IMR-90 (cell line): ENCODE measurements around the gene SPECC1L. TPM values are rescaled to one million over a fixed set of nuclear protein-coding genes. Genes with fewer than 3 reads are reported as not detected.

Source experiments
- ATAC-seq: fragments of 200-7000 bp; cut with Tn5 transposase; 2 replicates; pipeline ENCODE4 v1.9.1; 2020; ENCODE audit warnings: low read depth, mild to moderate bottlenecking, moderate library complexity
- BruUV-seq: library from RNA; stranded (reverse); fragments of 400-500 nt; replicated peaks from 2 replicates; lab custom pipeline; 2021; lab: Mats Ljungman, UMichigan
- CTCF ChIA-PET: fragments of 300-600 bp; formaldehyde crosslinking; extraction: SDS; loops from one replicate; lab custom pipeline; 2021; ENCODE audit warnings: antibody characterized with exemption; lab: Yijun Ruan, JAX
- POLR2A ChIA-PET: fragments of 300-600 bp; sonication (Branson Sonifier 250); formaldehyde crosslinking; loops from one replicate; lab custom pipeline; 2022; ENCODE audit warnings: antibody characterized with exemption; ENCODE audit not compliant: unreplicated experiment; lab: Charles Lee
- DNase-seq: peaks from one replicate; pipeline ENCODE4 v3.0.0; 2013
- H2AFZ ChIP-seq: replicated peaks from 2 replicates; pipeline ENCODE3; 2013; ENCODE audit warnings: low read length, mild to moderate bottlenecking; ENCODE audit not compliant: poor library complexity
- H2AK5ac ChIP-seq: 2 replicates; pipeline ENCODE4 v1.6.1; 2013; ENCODE audit warnings: low read depth, low read length, inconsistent platforms
- H2AK9ac ChIP-seq: replicated peaks from 2 replicates; pipeline ENCODE3; 2013; ENCODE audit warnings: mild to moderate bottlenecking, low read depth, low read length, moderate library complexity; ENCODE audit not compliant: poor library complexity
- H2BK120ac ChIP-seq: 2 replicates; pipeline ENCODE4 v1.6.1; 2013; ENCODE audit warnings: low read depth, low read length, inconsistent platforms
- H2BK15ac ChIP-seq: 3 replicates; pipeline ENCODE4 v1.6.1; 2013; ENCODE audit warnings: low read depth, low read length, inconsistent platforms
- H2BK20ac ChIP-seq: 2 replicates; pipeline ENCODE4 v1.6.1; 2013; ENCODE audit warnings: low read depth, mild to moderate bottlenecking, inconsistent platforms, low read length, moderate library complexity
- H2BK5ac ChIP-seq: 2 replicates; pipeline ENCODE4 v1.6.1; 2013; ENCODE audit warnings: mild to moderate bottlenecking, low read depth, low read length, inconsistent platforms; ENCODE audit not compliant: poor library complexity, severe bottlenecking
- H3K14ac ChIP-seq: replicated peaks from 2 replicates; pipeline ENCODE4 v1.6.1; 2013; ENCODE audit warnings: low read depth, low read length, inconsistent platforms
- H3K18ac ChIP-seq: 2 replicates; pipeline ENCODE4 v1.6.1; 2013; ENCODE audit warnings: low read depth, low read length, control low read depth
- H3K23ac ChIP-seq: 2 replicates; pipeline ENCODE4 v1.6.1; 2013; ENCODE audit warnings: low read depth, low read length, inconsistent platforms
- H3K27ac ChIP-seq: 2 replicates; pipeline ENCODE4 v1.5.1; 2013; ENCODE audit warnings: mild to moderate bottlenecking, control low read depth, low read length; ENCODE audit not compliant: insufficient read depth
- H3K27me3 ChIP-seq: 2 replicates; pipeline ENCODE4 v1.6.1; 2013; ENCODE audit warnings: low read length; ENCODE audit not compliant: control insufficient read depth, insufficient read depth
- H3K36me3 ChIP-seq: 2 replicates; pipeline ENCODE4 v1.6.1; 2013; ENCODE audit warnings: low read length, mixed read lengths; ENCODE audit not compliant: control insufficient read depth, insufficient read depth
- H3K4ac ChIP-seq: 2 replicates; pipeline ENCODE4 v1.6.1; 2013; ENCODE audit warnings: low read depth, low read length, inconsistent platforms
- H3K4me1 ChIP-seq: 2 replicates; pipeline ENCODE4 v1.6.1; 2013; ENCODE audit warnings: low read length, mixed read lengths; ENCODE audit not compliant: control insufficient read depth, insufficient read depth
- H3K4me2 ChIP-seq: 2 replicates; pipeline ENCODE4 v1.6.1; 2013; ENCODE audit warnings: low read depth, mild to moderate bottlenecking, control low read depth, low read length, moderate library complexity
- H3K4me3 ChIP-seq: 2 replicates; pipeline ENCODE4 v1.5.1; 2013; ENCODE audit warnings: low read depth, mild to moderate bottlenecking, control low read depth, low read length, moderate library complexity; ENCODE audit not compliant: insufficient read depth
- H3K56ac ChIP-seq: 2 replicates; pipeline ENCODE4 v1.6.1; 2013; ENCODE audit warnings: low read length, inconsistent platforms; ENCODE audit not compliant: insufficient read depth; ENCODE audit errors: extremely low read depth
- H3K79me1 ChIP-seq, 2 experiments: 2 replicates each; pipeline ENCODE4 v1.6.1; 2013; ENCODE audit warnings: low read length in 2 of 2, inconsistent platforms in 1 of 2, low read depth in 1 of 2
- H3K9ac ChIP-seq: 2 replicates; pipeline ENCODE4 v1.6.1; 2013; ENCODE audit warnings: low read depth, low read length, control low read depth
- H3K9me1 ChIP-seq: 2 replicates; pipeline ENCODE4 v1.6.1; 2013; ENCODE audit warnings: low read length, inconsistent platforms; ENCODE audit not compliant: insufficient read depth
- H3K9me3 ChIP-seq: 2 replicates; pipeline ENCODE4 v1.6.1; 2013; ENCODE audit warnings: low read length; ENCODE audit not compliant: control insufficient read depth, insufficient read depth
- H4K20me1 ChIP-seq: 2 replicates; pipeline ENCODE4 v1.6.1; 2013; ENCODE audit warnings: low read length, inconsistent platforms; ENCODE audit not compliant: insufficient read depth
- H4K5ac ChIP-seq: 2 replicates; pipeline ENCODE4 v1.6.1; 2013; ENCODE audit warnings: mild to moderate bottlenecking, low read depth, low read length, control low read depth
- H4K8ac ChIP-seq, 2 experiments: 2 replicates each; pipeline ENCODE4 v1.6.1; 2013; ENCODE audit warnings: low read depth in 2 of 2, low read length in 2 of 2, control low read depth in 1 of 2, inconsistent platforms in 1 of 2
- H4K91ac ChIP-seq: 2 replicates; pipeline ENCODE4 v1.6.1; 2013; ENCODE audit warnings: low read depth, low read length, inconsistent platforms; ENCODE audit not compliant: insufficient read depth
- CEBPB ChIP-seq: IDR thresholded peaks from 2 replicates; pipeline ENCODE4 v1.6.1; 2012; ENCODE audit warnings: low read depth, low read length, improper control_type of control experiment
- CTCF ChIP-seq: conservative IDR thresholded peaks from 2 replicates; pipeline ENCODE4 v1.5.1; 2012; ENCODE audit warnings: mild to moderate bottlenecking, low read depth, low read length, improper control_type of control experiment
- FOS ChIP-seq: fragments of 150-350 bp; IDR thresholded peaks from 2 replicates; pipeline ENCODE4 v1.6.1; 2016; ENCODE audit warnings: low read depth, low read length
- MXI1 ChIP-seq: IDR thresholded peaks from 2 replicates; pipeline ENCODE4 v1.6.1; 2012; ENCODE audit warnings: low read depth, mild to moderate bottlenecking, low read length, moderate library complexity, borderline replicate concordance
- NFE2L2 ChIP-seq: fragments of 150-350 bp; IDR thresholded peaks from 2 replicates; pipeline ENCODE4 v1.6.1; 2016; ENCODE audit warnings: low read depth, mild to moderate bottlenecking, low read length
- RCOR1 ChIP-seq: IDR thresholded peaks from 2 replicates; pipeline ENCODE4 v1.6.1; 2012; ENCODE audit warnings: mild to moderate bottlenecking, low read length, improper control_type of control experiment; ENCODE audit not compliant: insufficient replicate concordance
- RFX5 ChIP-seq: IDR thresholded peaks from 2 replicates; pipeline ENCODE4 v1.8.0; 2012; ENCODE audit warnings: low read depth, mild to moderate bottlenecking, low read length, moderate library complexity
- WGBS, 2 experiments: methylation state at CpG; one replicate each; pipeline versions ENCODE4 v1.1.5 to v1.1.7; 2013; ENCODE audit warnings: missing lambda C conversion rate in 2 of 2; ENCODE audit not compliant: insufficient read length in 1 of 2; ENCODE audit errors: extremely low coverage in 2 of 2; 5-methylcytosine and 5-hydroxymethylcytosine counted together
- dilution Hi-C: fragments of 300-500 bp; cut with HindIII; formaldehyde crosslinking; loops from one replicate; pipeline ENCODE4 v1.14.3; 2018; ENCODE audit warnings: low sequenced_read_pairs; ENCODE audit not compliant: unreplicated experiment
- in situ Hi-C: fragments of 300-500 bp; cut with MboI; formaldehyde crosslinking; loops from 3 replicates; pipeline ENCODE4 v1.14.3; 2019; ENCODE audit warnings: low sequenced_read_pairs, inconsistent platforms, mixed read lengths
- intact Hi-C: fragments of 100-400 bp; cut with micrococcal nuclease; formaldehyde crosslinking; loops from 2 replicates; pipeline ENCODE4 v1.10.0; 2022
- polyA plus RNA-seq, 3 experiments: library from polyadenylated mRNA; depleted of rRNA; stranded (reverse); fragments of >200 nt; gene quantifications; 2 replicates each; pipeline ENCODE4 v1.2.3, GENCODE V29; 2012; ENCODE audit warnings: low replicate concordance in 1 of 3
- total RNA-seq: library from RNA; depleted of rRNA; stranded (reverse); fragments of >200 nt; gene quantifications from 2 replicates; pipeline ENCODE4 v1.2.3, GENCODE V29; 2012
- TF ChIP-seq, protein P1 (sequence below): fragments of 150-350 bp; IDR thresholded peaks from 2 replicates; pipeline ENCODE4 v1.6.1; 2016; ENCODE audit warnings: low read depth, mild to moderate bottlenecking, low read length, moderate library complexity, borderline replicate concordance
- TF ChIP-seq, protein P2 (sequence below): fragments of 150-350 bp; IDR thresholded peaks from 2 replicates; pipeline ENCODE4 v1.6.1; 2017; ENCODE audit warnings: mild to moderate bottlenecking, antibody characterized with exemption, low read length, low read depth

Gene SPECC1L
- total and polyA plus RNA-seq, 2 of the 4 experiments (the other 2 are of a cell fraction), result 18.7 to 44.1 TPM

DNA sequence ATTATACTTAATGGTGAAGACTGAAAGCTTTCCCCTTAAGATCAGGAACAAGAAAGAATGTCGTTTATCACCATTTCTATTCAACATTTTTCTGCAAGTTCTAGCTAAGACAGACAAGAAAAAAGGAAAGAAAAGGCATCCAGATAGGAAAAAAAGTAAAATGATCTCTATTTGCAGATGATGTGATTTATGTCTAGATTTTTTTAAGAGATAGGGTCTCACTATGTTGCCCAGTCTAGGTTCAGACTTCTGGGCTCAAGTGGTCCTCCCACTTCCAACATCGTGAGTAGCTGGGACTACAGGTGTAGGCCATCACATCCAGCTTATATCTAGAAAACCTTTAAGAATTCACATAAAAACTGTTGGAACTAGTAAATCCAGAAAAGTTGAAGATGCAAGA lies 105.4 kb downstream of the SPECC1L start:
- Histone ChIP-seq H3K9ac (no peak overlapping the region), H3K4me2 (no peak overlapping the region), H3K9me3 (no peaks in the 10 kb centered on the region), H3K36me3 (peaks cover 22% of the 10 kb centered on the region), H2AFZ (no peak overlapping the region), H3K79me1 (peaks cover 2 to 16% of the 10 kb centered on the region in 2 experiments; a peak in 3 of 4 replicates), H4K5ac (no peak overlapping the region), H2BK20ac (no peak overlapping the region), H2BK5ac (no peak overlapping the region), H3K9me1 (0 out of 2 replicates have a peak, but pooled peaks cover 2% of the 10 kb centered on the region), H4K8ac (no peak overlapping the region), H3K4ac (no peak overlapping the region), H3K56ac (no peak overlapping the region), H3K4me1 (no peaks in the 10 kb centered on the region), H2BK120ac (no peak overlapping the region), H4K20me1 (no peaks in the 10 kb centered on the region), H2AK5ac (no peak overlapping the region), H4K91ac (no peak overlapping the region), H3K27me3 (no peaks in the 10 kb centered on the region), H2BK15ac (no peak overlapping the region), H3K14ac (no peak overlapping the region), H2AK9ac (no peak overlapping the region), H3K18ac (no peak overlapping the region), H3K27ac (no peak overlapping the region), H3K23ac (no peak overlapping the region), H3K4me3 (no peak overlapping the region)
- no TSS peak for BruUV-seq
- in situ Hi-C loops (no loop called here), dilution Hi-C loops (no loop called here), intact Hi-C loops (loop anchor here (5.0 kb wide), 1 partner anchor 39 kb away; no protein-coding TSS in a partner anchor)
- TF ChIP-seq FOS, result no peak
- TF ChIP-seq, protein P1, sequence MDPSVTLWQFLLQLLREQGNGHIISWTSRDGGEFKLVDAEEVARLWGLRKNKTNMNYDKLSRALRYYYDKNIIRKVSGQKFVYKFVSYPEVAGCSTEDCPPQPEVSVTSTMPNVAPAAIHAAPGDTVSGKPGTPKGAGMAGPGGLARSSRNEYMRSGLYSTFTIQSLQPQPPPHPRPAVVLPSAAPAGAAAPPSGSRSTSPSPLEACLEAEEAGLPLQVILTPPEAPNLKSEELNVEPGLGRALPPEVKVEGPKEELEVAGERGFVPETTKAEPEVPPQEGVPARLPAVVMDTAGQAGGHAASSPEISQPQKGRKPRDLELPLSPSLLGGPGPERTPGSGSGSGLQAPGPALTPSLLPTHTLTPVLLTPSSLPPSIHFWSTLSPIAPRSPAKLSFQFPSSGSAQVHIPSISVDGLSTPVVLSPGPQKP, result no peak
- no peak for TF ChIP-seq NFE2L2
- TF ChIP-seq RFX5, result no peak
- TF ChIP-seq CEBPB, result no peak
- TF ChIP-seq, protein P2, sequence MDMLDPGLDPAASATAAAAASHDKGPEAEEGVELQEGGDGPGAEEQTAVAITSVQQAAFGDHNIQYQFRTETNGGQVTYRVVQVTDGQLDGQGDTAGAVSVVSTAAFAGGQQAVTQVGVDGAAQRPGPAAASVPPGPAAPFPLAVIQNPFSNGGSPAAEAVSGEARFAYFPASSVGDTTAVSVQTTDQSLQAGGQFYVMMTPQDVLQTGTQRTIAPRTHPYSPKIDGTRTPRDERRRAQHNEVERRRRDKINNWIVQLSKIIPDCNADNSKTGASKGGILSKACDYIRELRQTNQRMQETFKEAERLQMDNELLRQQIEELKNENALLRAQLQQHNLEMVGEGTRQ, result no peak
- TF ChIP-seq CTCF, result no peak
- TF ChIP-seq RCOR1, result no peak
- TF ChIP-seq MXI1, result no peak
- CTCF ChIA-PET, result no interaction called here
- POLR2A ChIA-PET, result no interaction called here
- no peak for DNase-seq
- no CpG with 5 or more reads among the region's 2 CpGs for WGBS, 2 experiments
- ATAC-seq, result no peak
